ENCODE data around the gene ARFRP1.

GRCh38 chr20:63712191-63712590 is 4.4 kb upstream of the ARFRP1 start:
- TF ChIP-seq EZH2 (IDR thresholded peaks at IDR 0.05; ENCODE audit: low read length, unreplicated experiment): no peak
- TF ChIP-seq, protein P1, sequence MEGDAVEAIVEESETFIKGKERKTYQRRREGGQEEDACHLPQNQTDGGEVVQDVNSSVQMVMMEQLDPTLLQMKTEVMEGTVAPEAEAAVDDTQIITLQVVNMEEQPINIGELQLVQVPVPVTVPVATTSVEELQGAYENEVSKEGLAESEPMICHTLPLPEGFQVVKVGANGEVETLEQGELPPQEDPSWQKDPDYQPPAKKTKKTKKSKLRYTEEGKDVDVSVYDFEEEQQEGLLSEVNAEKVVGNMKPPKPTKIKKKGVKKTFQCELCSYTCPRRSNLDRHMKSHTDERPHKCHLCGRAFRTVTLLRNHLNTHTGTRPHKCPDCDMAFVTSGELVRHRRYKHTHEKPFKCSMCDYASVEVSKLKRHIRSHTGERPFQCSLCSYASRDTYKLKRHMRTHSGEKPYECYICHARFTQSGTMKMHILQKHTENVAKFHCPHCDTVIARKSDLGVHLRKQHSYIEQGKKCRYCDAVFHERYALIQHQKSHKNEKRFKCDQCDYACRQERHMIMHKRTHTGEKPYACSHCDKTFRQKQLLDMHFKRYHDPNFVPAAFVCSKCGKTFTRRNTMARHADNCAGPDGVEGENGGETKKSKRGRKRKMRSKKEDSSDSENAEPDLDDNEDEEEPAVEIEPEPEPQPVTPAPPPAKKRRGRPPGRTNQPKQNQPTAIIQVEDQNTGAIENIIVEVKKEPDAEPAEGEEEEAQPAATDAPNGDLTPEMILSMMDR (conservative IDR thresholded peaks at IDR 0.05; ENCODE audit: low read depth, low read length): no peak
- TF ChIP-seq EZH2phosphoT487 (IDR thresholded peaks at IDR 0.05; ENCODE audit: borderline replicate concordance, low read length): no peak

All from PC-3 (cell line).